Sigmoid colon (tissue), 7 donors: Measurements from ENCODE around the gene CNGA2. TPM values are rescaled to one million over a fixed set of nuclear protein-coding genes. Genes with fewer than 3 reads are reported as not detected.

Source experiments
- DNase-seq: peaks from one replicate; pipeline ENCODE4 v3.0.0-alpha.2; 2019
- H3K27ac ChIP-seq, 4 donors: fragments of 200-600 bp; sonication (generic); one replicate each; pipeline ENCODE4 v1.5.1; 2016 to 2019; ENCODE audit warnings: mild to moderate bottlenecking in 1 of 4
- H3K27me3 ChIP-seq, 3 donors: fragments of 200-600 bp; sonication (generic); one replicate each; pipeline ENCODE4 v1.5.1; 2019; ENCODE audit warnings: mild to moderate bottlenecking in 1 of 3
- H3K36me3 ChIP-seq, 4 donors: fragments of 200-600 bp; sonication (generic); one replicate each; pipeline ENCODE4 v1.5.1; 2016 to 2019
- H3K4me1 ChIP-seq, 4 donors: fragments of 200-600 bp; sonication (generic); one replicate each; pipeline ENCODE4 v1.5.1; 2017 to 2019
- H3K4me3 ChIP-seq, 4 donors: fragments of 200-600 bp; sonication (generic); one replicate each; pipeline ENCODE4 v1.5.1; 2017 to 2019; ENCODE audit warnings: mild to moderate bottlenecking in 2 of 4, moderate library complexity in 1 of 4
- H3K9me3 ChIP-seq, 4 donors: fragments of 200-600 bp in 3 of 4; sonication (generic) in 3 of 4; one replicate each; pipeline versions ENCODE4 v1.5.1 to v1.6.1; 2013 to 2019
- EP300 ChIP-seq, 4 donors: sonication (generic); formaldehyde crosslinking; IDR thresholded peaks; one replicate each; pipeline ENCODE4 v1.6.1; 2017; ENCODE audit warnings: antibody characterized with exemption in 4 of 4
- POLR2A ChIP-seq, 2 donors: fragments of 450-650 bp; IDR thresholded peaks; one replicate each; pipeline ENCODE4 v1.6.1; 2016; ENCODE audit warnings: antibody characterized with exemption in 2 of 2, mild to moderate bottlenecking in 2 of 2, moderate library complexity in 2 of 2
- POLR2AphosphoS5 ChIP-seq, 4 donors: sonication (generic); formaldehyde crosslinking; IDR thresholded peaks; one replicate each; pipeline ENCODE4 v1.6.1; 2017; ENCODE audit warnings: antibody characterized with exemption in 4 of 4
- WGBS, 2 donors: extraction: QIAGEN DNeasy Blood & Tissue Kit; methylation state at CpG; one replicate each; pipeline ENCODE4 v1.1.7; 2013; 5-methylcytosine and 5-hydroxymethylcytosine counted together
- intact Hi-C: fragments of 100-400 bp; cut with DNase I; formaldehyde crosslinking; loops from one replicate; pipeline ENCODE4 v1.15.1; 2023
- polyA plus RNA-seq, 3 donors: library from polyadenylated mRNA; stranded (reverse); fragments of 200-250 nt; gene quantifications; one replicate each; pipeline ENCODE4 v1.2.3, GENCODE V29; 2013
- total RNA-seq, 4 donors: library from RNA; depleted of rRNA; stranded (reverse); fragments of >200 nt; gene quantifications; one replicate each; pipeline ENCODE4 v1.1.0, GENCODE V29; 2016
- TF ChIP-seq, protein P1 (sequence below), 4 experiments: fragments of 450-650 bp in 3 of 4; fragments of 200-600 bp in 1 of 4; IDR thresholded peaks; one replicate each; pipeline ENCODE4 v1.5.1; 2016 to 2019; ENCODE audit warnings: antibody characterized with exemption in 4 of 4, mild to moderate bottlenecking in 3 of 4, moderate library complexity in 2 of 4
- donor health status: healthy with polysubstance abuse.
- donor health status: Bipolar disorder and iron deficiency.
- donor health status: healthy.

The CNGA2 gene
- total RNA-seq: not detected
- polyA plus RNA-seq: under 1 TPM in 1 of 3 donors, not detected in 2; under 0.01 TPM

DNA sequence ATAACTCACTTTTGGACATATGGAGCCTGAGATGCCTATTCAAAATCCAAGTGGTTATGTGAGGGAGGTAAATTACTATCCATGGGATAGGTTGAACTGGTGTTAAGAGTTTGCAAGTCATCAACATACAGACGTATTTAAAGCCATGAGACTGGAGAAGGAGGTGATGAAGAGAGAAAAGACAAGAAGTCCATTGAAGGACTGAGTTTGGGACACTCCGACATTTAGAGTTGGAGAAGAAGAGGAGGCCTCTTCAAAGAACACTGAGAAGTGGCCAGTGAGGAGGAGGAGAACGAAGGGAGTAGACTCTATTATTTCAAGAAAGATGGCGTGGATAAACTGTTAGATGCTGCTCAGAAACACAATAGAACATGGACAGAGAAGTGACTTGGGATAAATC is at the start of gene CNGA2:
Gene CNGA2 (plus strand): TSS at position 301 of the 400 bp plus-strand sequence. CDS start 3,738 bp downstream, outside the sequence.
- Histone ChIP-seq H3K9me3 (no peaks in the 10 kb centered on the region), H3K4me3 (no peak within 1 kb of the TSS), H3K36me3 (no peaks in the 10 kb centered on the region), H3K27me3 (no peaks in the 10 kb centered on the region), H3K4me1 (no peaks in the 10 kb centered on the region), H3K27ac (no peak within 1 kb of the TSS)
- TF ChIP-seq, protein P1, sequence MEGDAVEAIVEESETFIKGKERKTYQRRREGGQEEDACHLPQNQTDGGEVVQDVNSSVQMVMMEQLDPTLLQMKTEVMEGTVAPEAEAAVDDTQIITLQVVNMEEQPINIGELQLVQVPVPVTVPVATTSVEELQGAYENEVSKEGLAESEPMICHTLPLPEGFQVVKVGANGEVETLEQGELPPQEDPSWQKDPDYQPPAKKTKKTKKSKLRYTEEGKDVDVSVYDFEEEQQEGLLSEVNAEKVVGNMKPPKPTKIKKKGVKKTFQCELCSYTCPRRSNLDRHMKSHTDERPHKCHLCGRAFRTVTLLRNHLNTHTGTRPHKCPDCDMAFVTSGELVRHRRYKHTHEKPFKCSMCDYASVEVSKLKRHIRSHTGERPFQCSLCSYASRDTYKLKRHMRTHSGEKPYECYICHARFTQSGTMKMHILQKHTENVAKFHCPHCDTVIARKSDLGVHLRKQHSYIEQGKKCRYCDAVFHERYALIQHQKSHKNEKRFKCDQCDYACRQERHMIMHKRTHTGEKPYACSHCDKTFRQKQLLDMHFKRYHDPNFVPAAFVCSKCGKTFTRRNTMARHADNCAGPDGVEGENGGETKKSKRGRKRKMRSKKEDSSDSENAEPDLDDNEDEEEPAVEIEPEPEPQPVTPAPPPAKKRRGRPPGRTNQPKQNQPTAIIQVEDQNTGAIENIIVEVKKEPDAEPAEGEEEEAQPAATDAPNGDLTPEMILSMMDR (IDR thresholded peaks at IDR 0.05): no peak
- TF ChIP-seq POLR2A (IDR thresholded peaks at IDR 0.05): no peak
- no peak for TF ChIP-seq EP300 (IDR thresholded peaks at IDR 0.05)
- TF ChIP-seq POLR2AphosphoS5 (IDR thresholded peaks at IDR 0.05): no peak
- DNase-seq: no peak
- 79 to 89% methylated on average over 4 of the region's 4 CpGs for WGBS, 2 donors
- intact Hi-C loops: no loop called here

DNA sequence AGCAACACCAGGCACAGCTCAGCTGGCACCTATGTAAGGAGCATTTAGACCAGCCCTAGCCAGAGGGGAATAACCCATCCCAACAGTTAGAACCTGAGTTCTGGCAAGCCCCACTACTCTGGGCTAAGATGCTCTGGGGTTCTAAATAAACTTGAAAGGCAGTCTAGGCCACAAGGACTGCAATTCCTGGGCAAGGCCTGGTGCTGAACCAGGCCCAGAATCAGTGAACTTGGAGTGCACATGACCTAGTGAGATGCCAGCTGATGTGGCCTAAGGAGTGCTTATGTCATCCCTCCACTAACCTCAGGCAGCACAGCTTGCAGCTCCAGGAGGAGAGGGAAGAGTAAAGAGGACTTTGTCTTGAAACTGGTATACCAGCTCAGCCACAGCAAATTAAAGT is 46.9 kb upstream of the CNGA2 start:
- Histone ChIP-seq H3K36me3 (no peaks in the 10 kb centered on the region), H3K4me3 (no peak overlapping the region), H3K27ac (no peak overlapping the region), H3K27me3 (peaks cover 0 to 4% (median 0%) of the 10 kb centered on the region in 3 donors), H3K9me3 (no peaks in the 10 kb centered on the region), H3K4me1 (no peaks in the 10 kb centered on the region)
- intact Hi-C loops: no loop called here
- TF ChIP-seq EP300 (IDR thresholded peaks at IDR 0.05) (no peak), POLR2A (IDR thresholded peaks at IDR 0.05) (no peak), POLR2AphosphoS5 (IDR thresholded peaks at IDR 0.05) (no peak)
- TF ChIP-seq, protein P1 (IDR thresholded peaks at IDR 0.05): no peak
- no peak for DNase-seq

DNA sequence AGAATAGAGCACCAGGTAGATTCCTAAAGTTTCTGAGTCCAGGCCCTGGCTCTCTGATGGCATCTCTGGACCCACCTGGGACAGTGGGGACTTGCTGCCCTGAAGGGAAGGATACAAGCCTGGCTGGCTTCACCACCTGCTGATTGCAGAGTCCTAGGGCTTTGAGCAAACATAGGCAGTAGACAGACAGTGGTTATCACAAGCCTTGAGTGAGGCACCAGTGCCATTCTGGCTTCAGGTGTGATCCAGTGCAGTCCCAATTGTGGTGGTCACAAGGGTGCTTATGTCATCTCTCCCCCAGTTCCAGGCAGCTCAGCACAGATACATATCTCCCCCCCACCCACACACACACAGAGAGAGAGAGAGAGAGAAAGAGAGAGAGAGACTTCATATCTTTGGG is 45.9 kb upstream of the CNGA2 start:
- intact Hi-C loops: no loop called here

GRCh38 chrX:151692825-151693224 is 41.7 kb upstream of the CNGA2 start:
- H3K9me3 ChIP-seq: no peaks in the 10 kb centered on the region
- no peak for DNase-seq
- H3K4me3 ChIP-seq: no peak overlapping the region
- WGBS, 2 donors: 88 to 95% methylated on average over 6 of the region's 6 CpGs
- no peak for TF ChIP-seq POLR2AphosphoS5 (IDR thresholded peaks at IDR 0.05)
- no peak overlapping the region for H3K27ac ChIP-seq
- H3K27me3 ChIP-seq: peaks cover 0 to 11% (median 3%) of the 10 kb centered on the region in 3 donors
- intact Hi-C loops: no loop called here
- no peaks in the 10 kb centered on the region for H3K4me1 ChIP-seq
- no peaks in the 10 kb centered on the region for H3K36me3 ChIP-seq

More for the DNA sequence above, 45.9 kb upstream of the CNGA2 start:
- TF ChIP-seq EP300 (IDR thresholded peaks at IDR 0.05) (no peak), POLR2A (IDR thresholded peaks at IDR 0.05) (no peak), POLR2AphosphoS5 (IDR thresholded peaks at IDR 0.05) (no peak)
- TF ChIP-seq, protein P1 (IDR thresholded peaks at IDR 0.05): no peak
- Histone ChIP-seq H3K27ac (no peak overlapping the region), H3K9me3 (no peaks in the 10 kb centered on the region), H3K4me1 (no peaks in the 10 kb centered on the region), H3K36me3 (no peaks in the 10 kb centered on the region), H3K27me3 (no peaks in the 10 kb centered on the region), H3K4me3 (no peak overlapping the region)
- no peak for DNase-seq

DNA sequence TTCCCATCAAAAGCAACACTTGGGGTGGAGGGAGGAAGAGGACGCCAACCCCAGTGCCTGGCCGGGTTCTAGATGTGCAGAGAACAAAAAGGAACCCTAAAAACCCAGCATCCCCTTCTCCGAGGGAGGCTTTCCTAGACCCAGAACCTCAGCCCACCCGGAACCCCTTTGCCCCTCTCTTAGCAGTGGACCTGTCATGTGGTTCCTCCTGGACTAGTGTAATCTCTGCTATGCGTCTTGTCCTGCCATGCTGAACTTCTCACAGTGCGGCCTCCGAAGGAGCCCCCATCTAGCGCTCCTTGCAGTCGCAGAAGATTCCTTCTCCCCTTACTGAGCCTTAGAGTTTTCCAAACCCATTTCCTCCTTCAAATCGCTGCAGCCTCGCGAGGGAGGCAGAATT is 40.4 kb upstream of the CNGA2 start:
- Histone ChIP-seq H3K4me3 (no peak overlapping the region), H3K4me1 (no peaks in the 10 kb centered on the region), H3K9me3 (no peaks in the 10 kb centered on the region), H3K36me3 (no peaks in the 10 kb centered on the region), H3K27ac (no peak overlapping the region), H3K27me3 (peaks cover 0 to 11% (median 3%) of the 10 kb centered on the region in 3 donors)
- TF ChIP-seq, protein P1 (IDR thresholded peaks at IDR 0.05): no peak
- TF ChIP-seq POLR2AphosphoS5 (IDR thresholded peaks at IDR 0.05): no peak
- no peak for TF ChIP-seq EP300 (IDR thresholded peaks at IDR 0.05)
- TF ChIP-seq POLR2A (IDR thresholded peaks at IDR 0.05): no peak
- DNase-seq: no peak
- intact Hi-C loops: no loop called here
- WGBS, 2 donors: 71 to 73% methylated on average over 12 of the region's 12 CpGs
